HepG2 (cell line): ENCODE data around the gene DNAJC28. TPM values are rescaled to one million over a fixed set of nuclear protein-coding genes. Genes with fewer than 3 reads are reported as not detected.

ENCODE experiments used
- ADNP ChIP-seq: sonication (generic); formaldehyde crosslinking; IDR thresholded peaks from 2 replicates; pipeline ENCODE4 v1.4.0; 2020; ENCODE audit warnings: missing genetic modification reagents
- ARNT ChIP-seq: fragments of 450-650 bp; IDR thresholded peaks from 2 replicates; pipeline ENCODE4 v1.6.1; 2017
- DZIP1 ChIP-seq: sonication (generic); formaldehyde crosslinking; IDR thresholded peaks from 2 replicates; pipeline ENCODE4 v1.5.0; 2020; ENCODE audit warnings: mild to moderate bottlenecking, missing genetic modification reagents
- FOXK1 ChIP-seq: sonication (generic); formaldehyde crosslinking; IDR thresholded peaks from 2 replicates; pipeline ENCODE4 v1.4.0; 2020; ENCODE audit warnings: low read depth, missing genetic modification reagents, borderline replicate concordance
- JARID2 ChIP-seq: sonication (generic); formaldehyde crosslinking; IDR thresholded peaks from 2 replicates; pipeline ENCODE4 v1.8.1; 2023; ENCODE audit warnings: missing genetic modification reagents, inconsistent platforms; ENCODE audit not compliant: insufficient replicate concordance
- PATZ1 ChIP-seq: sonication (generic); formaldehyde crosslinking; IDR thresholded peaks from 2 replicates; pipeline ENCODE4 v1.4.0; 2020; ENCODE audit warnings: missing genetic modification reagents
- PBX3 ChIP-seq: sonication (generic); formaldehyde crosslinking; IDR thresholded peaks from 2 replicates; pipeline ENCODE4 v1.8.1; 2023; ENCODE audit warnings: missing genetic modification reagents, inconsistent platforms, borderline replicate concordance
- RARA ChIP-seq: IDR thresholded peaks from 2 replicates; pipeline ENCODE4 v1.6.1; 2016; ENCODE audit warnings: missing genetic modification reagents, missing compliant biosample characterization
- SMAD1 ChIP-seq: sonication (generic); formaldehyde crosslinking; IDR thresholded peaks from 2 replicates; pipeline ENCODE4 v1.4.0; 2020; ENCODE audit warnings: missing genetic modification reagents, low read depth, mild to moderate bottlenecking, borderline replicate concordance
- ZFP36L1 ChIP-seq: sonication (generic); formaldehyde crosslinking; IDR thresholded peaks from 2 replicates; pipeline ENCODE4 v1.8.0; 2022; ENCODE audit warnings: mild to moderate bottlenecking, missing genetic modification reagents, moderate library complexity
- ZMAT5 ChIP-seq: sonication (generic); formaldehyde crosslinking; IDR thresholded peaks from 2 replicates; pipeline ENCODE4 v1.5.0; 2020; ENCODE audit warnings: mild to moderate bottlenecking, low read depth, missing genetic modification reagents, borderline replicate concordance
- ZNF503 ChIP-seq: sonication (generic); formaldehyde crosslinking; IDR thresholded peaks from 2 replicates; pipeline ENCODE4 v1.4.0; 2020; ENCODE audit warnings: missing genetic modification reagents
- ZNF563 ChIP-seq: sonication (generic); formaldehyde crosslinking; IDR thresholded peaks from 2 replicates; pipeline ENCODE4 v1.8.0; 2022; ENCODE audit warnings: mild to moderate bottlenecking, moderate library complexity, missing genetic modification reagents
- ZNF784 ChIP-seq: sonication (generic); formaldehyde crosslinking; IDR thresholded peaks from 2 replicates; pipeline ENCODE4 v1.5.1; 2020; ENCODE audit warnings: missing genetic modification reagents, mild to moderate bottlenecking, borderline replicate concordance
- ZXDC ChIP-seq: sonication (generic); formaldehyde crosslinking; IDR thresholded peaks from 2 replicates; pipeline ENCODE4 v1.5.0; 2020; ENCODE audit warnings: mild to moderate bottlenecking, missing genetic modification reagents
- polyA plus RNA-seq, 8 experiments: library from polyadenylated mRNA; depleted of rRNA in 3 of 8; stranded (reverse) in 7 of 8; unstranded in 1 of 8; fragments of >200 nt; fragmentation: Illumina TruSeq in 4 of 8; extraction: Trizol in 4 of 8; gene quantifications; 2 replicates each; pipeline versions ENCODE4 v1.2.1 to v1.2.3, GENCODE V29; 2011 to 2016; ENCODE audit warnings: low read depth in 4 of 8, missing spikeins in 1 of 8, mixed read lengths in 1 of 8; ENCODE audit not compliant: insufficient read depth in 1 of 8
- total RNA-seq, 5 experiments: library from RNA; depleted of rRNA; stranded (reverse); fragments of >200 nt; fragmentation: Illumina TruSeq; extraction: Trizol; gene quantifications; 2 replicates each; pipeline ENCODE4 v1.2.3, GENCODE V29; 2016; ENCODE audit warnings: low read depth in 1 of 5

The DNAJC28 gene
- total and polyA plus RNA-seq, 2 of the 13 experiments (the other 11 are each of a cell fraction or from before 2014, with no cell fraction given), result 1.5 to 3.3 TPM

- TF ChIP-seq ZXDC (CRISPR knock-in tag), result no peak
- no peak for TF ChIP-seq ADNP (CRISPR knock-in tag)
- TF ChIP-seq PATZ1 (CRISPR knock-in tag), result 0 out of 2 replicates have a peak, but pooled peaks have one; percentile 9
- TF ChIP-seq ZNF503, result no peak
- no peak for TF ChIP-seq ZFP36L1 (CRISPR knock-in tag)
- TF ChIP-seq ARNT, result no peak
- TF ChIP-seq SMAD1 (CRISPR knock-in tag), result no peak
- TF ChIP-seq ZMAT5 (CRISPR knock-in tag), result no peak
- peak; percentile 78 for TF ChIP-seq ZNF563
- no peak for TF ChIP-seq PBX3 (CRISPR knock-in tag)
- TF ChIP-seq ZNF784 (CRISPR knock-in tag), result no peak
- TF ChIP-seq JARID2 (CRISPR knock-in tag), result no peak
- TF ChIP-seq RARA (CRISPR knock-in tag), result no peak
- no peak for TF ChIP-seq FOXK1 (CRISPR knock-in tag)
- no peak; the same call in 1 of the 2 replicates for TF ChIP-seq DZIP1 (CRISPR knock-in tag)
Observed at GRCh38 chr21:33478935-33479678, 12.4 kb downstream of the DNAJC28 start (continued).
